HCT116 (cell line): ENCODE measurements around the gene DCAF11. TPM values are rescaled to one million over a fixed set of nuclear protein-coding genes. Genes with fewer than 3 reads are reported as not detected.

Experiments used
- ATAC-seq: fragments of 200-7000 bp; cut with Tn5 transposase; 2 replicates; pipeline ENCODE4 v1.9.1; 2020; ENCODE audit warnings: mild to moderate bottlenecking, moderate library complexity
- BruUV-seq: library from RNA; stranded (reverse); fragments of 400-500 nt; replicated peaks from 2 replicates; lab custom pipeline; 2021; lab: Mats Ljungman, UMichigan
- CTCF ChIA-PET: fragments of 300-600 bp; sonication (Branson Sonifier 250); formaldehyde crosslinking; loops from one replicate; lab custom pipeline; 2021; ENCODE audit warnings: antibody characterized with exemption; lab: Charles Lee
- POLR2A ChIA-PET: fragments of 300-600, 350-600 bp; sonication (Branson Sonifier 250); formaldehyde crosslinking; loops from one replicate; lab custom pipeline; 2021; ENCODE audit warnings: antibody characterized with exemption; lab: Charles Lee
- RAD21 ChIA-PET, 2 experiments: fragments of 300-600 bp; sonication (Branson Sonifier 250); formaldehyde crosslinking; loops; one replicate each; lab custom pipeline; 2023; ENCODE audit warnings: low total read pairs in 2 of 2; ENCODE audit not compliant: uncharacterized antibody in 2 of 2, unreplicated experiment in 2 of 2, low non-redundant PET in 1 of 2; lab: Charles Lee
- DNase-seq: peaks from one replicate; pipeline ENCODE4 v3.0.0-alpha.2; 2010; ENCODE audit warnings: low read depth, low spot score
- H2AFZ ChIP-seq: fragments of 200-600 bp; shearing (Covaris generic), sonication (generic); 2 replicates; pipeline ENCODE4 v1.6.1; 2017; ENCODE audit warnings: low read depth, mixed run types, mixed read lengths, antibody characterized with exemption, low read length; ENCODE audit not compliant: poor library complexity, severe bottlenecking
- H3K27ac ChIP-seq: 2 replicates; pipeline ENCODE4 v1.5.1; 2012; ENCODE audit warnings: low read depth, low read length
- H3K27me3 ChIP-seq: fragments of 200-600 bp; sonication (generic); 2 replicates; pipeline ENCODE4 v1.6.1; 2016; ENCODE audit warnings: mixed run types, low read length, mixed read lengths; ENCODE audit not compliant: insufficient read depth
- H3K36me3 ChIP-seq, 2 experiments: fragments of 200-500 bp in 1 of 2; fragments of 200-600 bp in 1 of 2; sonication (Bioruptor generic) in 1 of 2; sonication (generic) in 1 of 2; 2 replicates each; pipeline versions ENCODE4 v1.5.1 to v1.6.1; 2014 to 2016; ENCODE audit warnings: low read length in 2 of 2, inconsistent platforms in 1 of 2, mixed read lengths in 1 of 2, mixed run types in 1 of 2; ENCODE audit not compliant: insufficient read depth in 2 of 2, control insufficient read depth in 1 of 2
- H3K4me1 ChIP-seq, 2 experiments: fragments of 200-600 bp in 1 of 2; sonication (generic) in 1 of 2; 2 replicates each; pipeline versions ENCODE4 v1.5.1 to v1.6.1; 2012 to 2017; ENCODE audit warnings: low read length in 2 of 2, inconsistent platforms in 1 of 2, mild to moderate bottlenecking in 1 of 2, mixed read lengths in 1 of 2, mixed run types in 1 of 2, moderate library complexity in 1 of 2; ENCODE audit not compliant: insufficient read depth in 2 of 2, control insufficient read depth in 1 of 2
- H3K4me2 ChIP-seq: fragments of 200-600 bp; sonication (generic); 2 replicates; pipeline ENCODE4 v1.6.1; 2017; ENCODE audit warnings: mixed run types, low read length, mixed read lengths
- H3K4me3 ChIP-seq, 2 experiments: fragments of 200-600 bp in 1 of 2; sonication (generic) in 1 of 2; replicated peaks in 1 of 2; 2 replicates each; pipeline ENCODE4 v1.5.1; 2011 to 2016; ENCODE audit warnings: low read length in 2 of 2, control low read depth in 1 of 2, low read depth in 1 of 2, mild to moderate bottlenecking in 1 of 2, mixed read lengths in 1 of 2, mixed run types in 1 of 2
- H3K79me2 ChIP-seq: fragments of 200-600 bp; sonication (generic); 2 replicates; pipeline ENCODE4 v1.6.1; 2017; ENCODE audit warnings: mild to moderate bottlenecking, mixed run types, low read length, moderate library complexity, mixed read lengths; ENCODE audit not compliant: insufficient read depth
- H3K9ac ChIP-seq: fragments of 200-600 bp; sonication (generic); 2 replicates; pipeline ENCODE4 v1.6.1; 2016; ENCODE audit warnings: low read length, mixed read lengths
- H3K9me2 ChIP-seq: fragments of 200-600 bp; sonication (generic), shearing (Covaris generic); 2 replicates; pipeline ENCODE4 v1.6.1; 2017; ENCODE audit warnings: mixed run types, mild to moderate bottlenecking, moderate library complexity; ENCODE audit not compliant: insufficient read depth
- H3K9me3 ChIP-seq, 2 experiments: fragments of 200-500 bp in 1 of 2; fragments of 200-600 bp in 1 of 2; sonication (Bioruptor generic) in 1 of 2; sonication (generic) in 1 of 2; 2 replicates each; pipeline ENCODE4 v1.6.1; 2014 to 2017; ENCODE audit warnings: low read length in 2 of 2, mixed read lengths in 2 of 2, inconsistent platforms in 1 of 2, low read depth in 1 of 2, mild to moderate bottlenecking in 1 of 2, mixed run types in 1 of 2, moderate library complexity in 1 of 2; ENCODE audit not compliant: control insufficient read depth in 1 of 2, insufficient read depth in 1 of 2
- H4K20me1 ChIP-seq: fragments of 200-600 bp; sonication (generic), shearing (Covaris generic); 2 replicates; pipeline ENCODE4 v1.6.1; 2017; ENCODE audit warnings: mixed run types, mild to moderate bottlenecking, moderate library complexity; ENCODE audit not compliant: insufficient read depth
- ATF3 ChIP-seq: IDR thresholded peaks from 2 replicates; pipeline ENCODE4 v1.6.1; 2012
- CTCF ChIP-seq, 3 experiments: fragments of 200-600 bp in 1 of 3; sonication (generic) in 1 of 3; IDR thresholded peaks in 2 of 3; conservative IDR thresholded peaks in 1 of 3; 2 replicates each; pipeline ENCODE4 v1.5.1; 2012 to 2017; ENCODE audit warnings: low read depth in 2 of 3, low read length in 2 of 3, antibody characterized with exemption in 1 of 3, borderline replicate concordance in 1 of 3, control low read depth in 1 of 3, mild to moderate bottlenecking in 1 of 3, mixed read lengths in 1 of 3, mixed run types in 1 of 3, moderate library complexity in 1 of 3; ENCODE audit not compliant: insufficient read depth in 1 of 3
- ELF1 ChIP-seq: IDR thresholded peaks from 2 replicates; pipeline ENCODE4 v1.6.1; 2012; ENCODE audit warnings: low read depth, borderline replicate concordance
- EZH2phosphoT487 ChIP-seq: fragments of 200-600 bp; IDR thresholded peaks from 2 replicates; pipeline ENCODE4 v1.6.1; 2018; ENCODE audit warnings: antibody characterized with exemption, borderline replicate concordance
- JUND ChIP-seq: IDR thresholded peaks from 2 replicates; pipeline ENCODE4 v1.6.1; 2012
- POLR2A ChIP-seq: IDR thresholded peaks from 2 replicates; pipeline ENCODE4 v1.7.0; 2011; ENCODE audit warnings: borderline replicate concordance; ENCODE audit not compliant: insufficient read depth, insufficient read length; ENCODE audit errors: extremely low read depth
- POLR2AphosphoS5 ChIP-seq: IDR thresholded peaks from 2 replicates; pipeline ENCODE4 v1.6.1; 2011; ENCODE audit warnings: mild to moderate bottlenecking, low read depth, low read length, moderate library complexity
- RAD21 ChIP-seq: IDR thresholded peaks from 2 replicates; pipeline ENCODE4 v1.6.1; 2012; ENCODE audit warnings: low read depth, mild to moderate bottlenecking
- SRF ChIP-seq: IDR thresholded peaks from 2 replicates; pipeline ENCODE4 v1.6.1; 2012; ENCODE audit warnings: low read depth
- TCF7L2 ChIP-seq: IDR thresholded peaks from 2 replicates; pipeline ENCODE4 v1.7.0; 2011; ENCODE audit warnings: borderline replicate concordance, inconsistent platforms; ENCODE audit not compliant: insufficient read depth, insufficient read length; ENCODE audit errors: extremely low read depth
- YY1 ChIP-seq: IDR thresholded peaks from 2 replicates; pipeline ENCODE4 v1.6.1; 2011; ENCODE audit warnings: low read length, low read depth, moderate library complexity, mild to moderate bottlenecking; ENCODE audit not compliant: insufficient replicate concordance; ENCODE audit errors: extremely low read depth
- ZNF274 ChIP-seq: fragments of 200-500 bp; sonication (Bioruptor generic); IDR thresholded peaks from 2 replicates; pipeline ENCODE4 v1.6.1; 2014; ENCODE audit warnings: mild to moderate bottlenecking, low read depth, low read length, inconsistent platforms
- intact Hi-C: fragments of 100-400 bp; cut with micrococcal nuclease; formaldehyde crosslinking; loops from 2 replicates; pipeline ENCODE4 v1.10.0; 2022
- total RNA-seq: library from RNA; stranded (reverse); gene quantifications from one replicate; pipeline ENCODE4 v1.2.1, GENCODE V29; 2021; ENCODE audit not compliant: unreplicated experiment

Gene DCAF11
- total RNA-seq, 1 experiment from 2014 or later = 47.5 TPM

DNA sequence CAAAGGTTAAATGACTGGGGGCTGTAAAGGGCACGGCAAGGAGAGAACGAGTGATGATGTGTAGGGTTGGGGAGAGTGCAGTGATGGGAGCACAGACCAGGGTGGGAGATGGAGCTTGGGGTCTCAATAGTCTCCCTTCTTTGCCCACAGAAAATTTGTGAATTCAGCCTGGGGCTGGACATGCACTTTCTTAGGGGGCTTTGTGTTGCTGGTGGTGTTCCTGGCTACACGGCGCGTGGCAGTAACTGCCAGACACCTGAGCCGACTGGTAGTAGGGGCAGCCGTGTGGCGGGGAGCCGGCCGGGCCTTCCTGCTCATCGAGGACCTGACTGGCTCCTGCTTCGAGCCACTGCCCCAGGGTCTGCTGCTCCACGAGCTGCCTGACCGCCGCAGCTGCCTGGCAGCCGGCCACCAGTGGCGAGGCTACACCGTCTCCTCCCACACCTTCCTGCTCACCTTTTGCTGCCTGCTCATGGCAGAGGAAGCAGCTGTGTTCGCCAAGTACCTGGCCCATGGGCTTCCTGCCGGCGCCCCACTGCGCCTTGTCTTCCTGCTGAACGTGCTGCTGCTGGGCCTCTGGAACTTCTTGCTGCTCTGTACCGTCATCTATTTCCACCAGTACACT lies 17.6 kb downstream of the DCAF11 start:
- TF ChIP-seq ELF1 (no peak), SRF (no peak), EZH2phosphoT487 (no peak), TCF7L2 (no peak), JUND (no peak), YY1 (no peak), POLR2A (no peak), CTCF (IDR thresholded peaks at IDR 0.05 in 2 of 3, conservative IDR thresholded peaks at IDR 0.05 in 1 of 3; ENCODE audit: borderline replicate concordance in 1 of 3, insufficient read depth in 1 of 3, low read depth in 2 of 3, low read length in 2 of 3) (no peak), POLR2AphosphoS5 (no peak), ATF3 (no peak), ZNF274 (no peak), RAD21 (no peak)
- H3K9me3 ChIP-seq = no peaks in the 10 kb centered on the region
- ChIA-PET POLR2A (no interaction called here), RAD21 (no interaction called here), CTCF (no interaction called here)
- no peak overlapping the region for H3K9ac ChIP-seq
- BruUV-seq = no TSS peak
- no peak for ATAC-seq
- H3K27me3 ChIP-seq = no peaks in the 10 kb centered on the region
- peaks cover 3% of the 10 kb centered on the region; the same call in 1 of the 2 replicates for H3K79me2 ChIP-seq
- intact Hi-C loops = no loop called here
- no peaks in the 10 kb centered on the region for H4K20me1 ChIP-seq
- no peak overlapping the region for H3K4me2 ChIP-seq
- H3K27ac ChIP-seq = no peak overlapping the region
- no peaks in the 10 kb centered on the region for H3K9me2 ChIP-seq
- peaks cover 9 to 15% of the 10 kb centered on the region in 2 experiments; a peak in 3 of 4 replicates for H3K4me1 ChIP-seq
- no peak overlapping the region for H2AFZ ChIP-seq
- H3K4me3 ChIP-seq = no peak overlapping the region
- DNase-seq = no peak
- H3K36me3 ChIP-seq = no peaks in the 10 kb centered on the region
